DMS 273 treated with DMSO at 0.1 percent for 48 hours (cell line): ENCODE data around the gene PADI3.

ENCODE experiments used
- DNase-seq: peaks from one replicate; lab custom pipeline; 2025; lab: John Stamatoyannopoulos, UW

The PADI3 gene

DNA sequence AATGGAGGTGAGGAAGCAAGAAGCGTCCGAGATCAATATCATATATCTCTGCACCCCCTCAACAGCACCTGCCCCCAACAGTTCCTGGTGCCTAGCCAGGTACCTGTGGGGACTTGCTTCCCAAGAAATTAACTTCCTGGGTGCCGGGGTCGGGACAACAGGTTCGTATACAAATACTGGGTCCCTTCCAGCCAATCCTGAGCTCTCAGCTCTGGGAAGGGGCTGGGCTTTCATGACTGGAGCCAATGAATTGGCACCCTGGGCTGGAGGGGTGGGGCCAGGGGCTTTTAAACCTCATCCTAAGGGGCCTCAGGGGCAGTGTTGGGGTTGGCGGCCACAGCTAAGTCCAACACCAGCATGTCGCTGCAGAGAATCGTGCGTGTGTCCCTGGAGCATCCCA is at the start of gene PADI3:
PADI3 (plus strand) TSS at position 318 of the 400 bp plus-strand sequence; CDS start at position 358, 40 bp downstream.
- DNase-seq: no peak

DNA sequence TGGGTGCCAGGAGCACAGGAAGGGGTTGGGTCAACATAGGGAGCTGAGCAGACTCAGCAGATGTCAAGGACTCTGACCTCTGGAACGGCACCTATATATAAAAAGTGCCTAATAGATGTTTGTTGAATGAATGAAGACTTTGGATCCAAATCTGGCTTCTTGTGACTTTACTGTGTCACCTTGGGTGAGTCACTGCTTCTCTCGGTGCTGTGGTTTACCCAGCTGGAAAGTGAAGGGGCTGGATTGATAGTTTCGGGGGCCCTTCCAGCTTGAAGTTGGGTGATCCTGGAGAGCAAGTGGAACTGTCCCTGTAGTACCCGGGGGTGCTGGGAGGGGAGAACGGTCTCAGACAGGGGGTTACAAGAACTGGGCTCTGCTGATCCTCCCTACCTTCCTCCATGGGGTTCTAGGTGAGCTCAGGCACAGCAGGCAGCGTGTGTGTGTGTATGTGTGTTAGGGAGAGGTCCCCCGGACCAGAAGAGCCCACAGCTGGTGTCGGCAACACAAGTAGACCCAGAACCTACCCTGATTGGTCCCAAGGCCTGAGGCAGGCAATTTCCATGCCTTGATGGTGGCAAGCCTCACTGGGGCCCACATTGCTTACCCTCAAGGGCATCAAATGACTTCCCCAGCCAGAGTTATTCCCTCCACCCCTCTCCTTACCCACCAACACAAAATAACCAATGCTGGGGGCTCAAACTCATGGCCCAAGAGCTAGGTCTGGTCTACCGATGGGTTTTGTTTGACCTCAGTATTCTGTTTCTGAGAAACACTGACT is 49.4 kb upstream of the PADI3 start:
- DNase-seq: no peak

GRCh38 chr1:17200246-17200645 is 48.7 kb upstream of the PADI3 start:
- no peak for DNase-seq

- DNase-seq: no peak
Observed at GRCh38 chr1:17200756-17201155, 48.1 kb upstream of the PADI3 start.

DNA sequence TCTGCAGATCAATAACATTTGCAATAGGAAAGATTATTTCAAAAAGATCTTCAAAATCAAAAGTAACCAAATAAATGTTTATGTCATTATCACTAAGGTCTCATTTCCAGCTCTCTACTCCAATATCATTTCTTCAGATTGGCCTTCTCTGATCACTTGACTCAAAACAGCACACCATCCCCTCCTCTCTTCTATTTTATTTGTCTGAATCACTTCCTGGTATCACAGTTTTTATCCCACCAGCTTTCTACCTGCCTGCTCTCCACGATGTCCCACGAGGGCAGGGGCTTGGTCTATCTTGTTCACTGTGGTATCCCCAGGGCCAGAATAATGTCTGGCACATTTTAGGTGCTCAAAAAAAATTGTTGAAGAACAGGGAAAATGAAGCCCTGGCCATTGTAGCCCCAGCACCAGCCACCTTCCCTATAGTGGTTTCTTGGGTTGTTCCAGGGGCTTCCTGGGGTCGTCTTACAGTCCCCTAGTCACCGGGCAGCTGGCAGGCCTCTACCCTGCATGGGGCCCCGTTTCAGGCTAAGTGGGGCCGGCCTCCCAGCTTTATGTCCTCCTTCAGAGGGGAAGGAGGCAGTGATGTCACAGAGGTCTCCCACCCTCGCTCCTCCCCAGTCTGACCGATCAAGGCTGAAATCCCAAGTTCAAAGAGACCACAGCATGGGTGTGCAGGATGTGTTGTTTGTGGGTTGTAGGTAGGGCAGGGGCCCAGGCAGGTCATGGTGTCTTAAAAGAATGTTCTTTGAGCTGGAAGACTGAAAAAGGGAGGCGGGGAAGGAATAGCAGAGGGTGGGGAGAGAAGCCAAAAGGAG is 47.5 kb upstream of the PADI3 start:
- DNase-seq: no peak

GRCh38 chr1:17204546-17205440 is 44.1 kb upstream of the PADI3 start, which contains the start of gene PADI1:
Gene PADI1 (plus strand): TSS chr1:17205128. CDS start chr1:17205218, 90 bp downstream.
- DNase-seq: no peak

DNA sequence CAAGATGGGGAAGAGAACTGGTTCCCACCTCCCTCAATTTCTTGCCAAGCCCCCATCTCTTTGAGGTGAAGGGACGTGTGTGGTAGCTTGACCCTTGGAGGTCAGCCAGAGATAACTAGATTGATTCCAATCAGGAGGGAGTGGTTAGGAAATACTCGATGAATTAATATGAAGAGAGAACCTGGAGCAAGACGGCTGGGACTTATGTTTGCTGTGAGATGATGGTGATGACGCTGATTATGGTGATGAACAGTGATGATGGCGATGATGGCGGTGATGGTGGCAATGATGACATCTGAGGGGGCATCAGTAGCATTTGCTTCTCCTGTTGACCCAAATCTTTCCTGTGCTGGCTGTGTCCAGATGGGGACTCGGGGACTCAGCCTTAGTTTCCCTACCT is 43.2 kb upstream of the PADI3 start:
- DNase-seq: no peak

GRCh38 chr1:17206196-17206595 is 42.7 kb upstream of the PADI3 start:
- DNase-seq: no peak

- no peak for DNase-seq
Observed at GRCh38 chr1:17207046-17207445, 41.9 kb upstream of the PADI3 start.

DNA sequence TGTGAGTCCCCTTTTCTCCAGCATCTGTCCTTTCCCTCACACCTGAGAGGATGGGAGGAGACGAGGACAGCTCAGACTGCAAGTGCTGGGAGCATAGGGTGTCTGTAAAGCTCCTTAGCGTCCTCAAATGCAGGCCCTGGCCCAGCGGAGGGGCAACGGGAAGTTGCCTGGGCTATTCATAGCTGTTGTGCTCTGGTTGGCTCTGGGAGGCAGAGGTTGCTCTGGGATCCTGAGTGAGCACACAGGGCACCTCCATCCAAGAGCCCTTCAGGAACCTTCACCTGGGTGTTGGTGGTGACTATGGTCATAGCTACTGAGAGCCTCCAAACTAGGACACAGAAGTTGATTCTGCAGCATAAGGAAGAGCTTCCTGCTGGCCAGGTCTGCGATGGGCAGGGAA is 41.4 kb upstream of the PADI3 start:
- DNase-seq: no peak

DNA sequence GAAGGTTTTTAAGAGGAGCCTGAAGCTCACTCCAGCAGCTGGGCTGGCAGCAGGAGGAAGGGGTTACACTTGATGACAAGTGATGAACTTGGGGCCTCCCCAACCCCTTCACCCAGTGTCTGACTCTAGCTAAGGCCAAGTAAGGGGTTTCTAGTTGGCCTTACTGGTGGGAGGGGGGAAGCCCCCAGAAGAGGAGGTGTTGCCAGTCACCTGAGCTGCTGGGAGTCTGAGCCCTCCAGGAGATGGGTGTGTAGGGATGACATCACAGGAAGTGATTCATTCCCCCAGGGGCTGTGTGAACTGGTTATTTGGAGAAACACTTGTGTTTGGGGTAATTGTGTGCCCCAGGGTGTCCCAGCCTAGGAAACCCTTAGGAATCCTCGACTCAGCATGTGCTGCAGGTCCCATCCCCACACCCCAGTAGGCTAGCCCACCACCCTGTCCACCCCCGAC is 40.9 kb upstream of the PADI3 start:
- DNase-seq: no peak

DNA sequence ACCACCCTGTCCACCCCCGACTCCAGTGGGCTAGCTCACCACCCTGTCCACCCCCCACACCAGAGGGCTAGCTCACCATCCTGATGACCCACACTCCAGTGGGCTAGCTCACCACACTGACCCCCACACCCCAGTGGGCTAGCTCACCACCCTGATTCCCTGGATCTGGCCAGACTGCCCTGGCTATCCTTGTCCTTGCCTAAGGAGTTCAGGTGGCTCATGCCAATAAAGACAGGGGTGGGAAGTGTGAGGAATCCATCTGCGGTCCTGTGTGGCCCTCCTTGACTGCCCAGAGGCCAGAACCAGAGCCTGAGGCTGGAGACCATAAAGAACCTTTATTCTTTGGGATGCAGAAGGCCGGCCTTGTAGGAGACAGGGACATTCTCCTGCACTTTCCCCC is 40.4 kb upstream of the PADI3 start:
- DNase-seq: no peak

DNA sequence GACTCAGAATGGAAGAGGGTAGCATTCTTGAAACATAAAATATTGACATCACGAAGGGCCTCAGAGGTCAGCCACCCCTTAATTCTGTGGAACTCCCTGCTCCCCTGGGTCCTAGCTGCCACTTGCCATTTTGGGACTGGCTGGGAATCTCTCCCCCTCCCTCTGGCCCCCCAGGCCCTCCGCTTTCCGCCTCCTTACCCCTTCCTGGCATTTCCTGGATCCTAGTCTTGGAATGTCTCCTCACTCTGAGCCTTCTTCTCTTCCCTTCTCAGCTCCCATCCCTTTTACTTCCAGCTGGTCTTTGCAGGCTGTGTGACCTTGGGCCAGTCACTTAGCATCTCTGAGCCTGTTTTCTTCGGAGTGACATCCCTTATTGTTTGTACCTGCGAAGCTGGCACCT is 39.5 kb upstream of the PADI3 start:
- DNase-seq: no peak

DNA sequence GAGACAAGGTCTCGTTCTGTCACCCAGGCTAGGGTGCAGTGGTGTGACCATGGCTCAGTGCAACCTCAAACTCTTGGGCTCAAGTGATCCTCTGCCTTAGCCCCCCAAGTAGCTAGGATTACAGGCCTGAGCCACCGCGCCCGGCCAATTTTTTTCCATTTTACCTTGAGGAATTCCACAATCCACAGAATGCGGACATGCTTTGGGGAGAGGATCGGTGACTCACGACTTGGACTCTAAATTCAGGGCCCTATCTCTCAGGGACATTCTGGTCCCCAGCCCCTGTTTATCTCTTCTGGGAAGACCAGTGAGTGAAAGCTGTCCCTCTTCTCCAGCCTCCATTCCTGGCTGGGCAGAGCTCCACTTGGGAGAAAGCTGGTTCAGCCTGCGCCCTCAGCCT is 38.7 kb upstream of the PADI3 start:
- no peak for DNase-seq

DNA sequence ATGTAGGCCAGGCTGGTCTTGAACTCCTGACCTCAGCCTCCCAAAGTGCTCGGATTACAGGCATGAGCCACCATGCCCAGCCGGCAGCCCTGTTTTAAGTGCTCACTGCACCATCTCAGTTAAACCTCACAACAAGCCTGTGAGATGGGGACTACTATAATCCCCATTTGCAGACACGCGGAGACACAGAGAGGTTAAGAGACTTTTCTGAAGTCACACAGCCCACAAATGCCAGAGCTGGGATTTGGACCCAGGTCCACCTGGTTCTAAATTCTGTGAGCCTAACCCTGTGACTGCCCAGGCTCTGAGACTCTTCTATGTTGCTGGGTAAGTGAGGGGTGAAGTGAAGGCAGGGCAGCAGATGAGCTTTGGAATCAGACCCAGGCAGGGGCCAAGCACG is 37.5 kb upstream of the PADI3 start:
- DNase-seq: no peak

GRCh38 chr1:17212009-17212408 is 36.9 kb upstream of the PADI3 start:
- DNase-seq: no peak

DNA sequence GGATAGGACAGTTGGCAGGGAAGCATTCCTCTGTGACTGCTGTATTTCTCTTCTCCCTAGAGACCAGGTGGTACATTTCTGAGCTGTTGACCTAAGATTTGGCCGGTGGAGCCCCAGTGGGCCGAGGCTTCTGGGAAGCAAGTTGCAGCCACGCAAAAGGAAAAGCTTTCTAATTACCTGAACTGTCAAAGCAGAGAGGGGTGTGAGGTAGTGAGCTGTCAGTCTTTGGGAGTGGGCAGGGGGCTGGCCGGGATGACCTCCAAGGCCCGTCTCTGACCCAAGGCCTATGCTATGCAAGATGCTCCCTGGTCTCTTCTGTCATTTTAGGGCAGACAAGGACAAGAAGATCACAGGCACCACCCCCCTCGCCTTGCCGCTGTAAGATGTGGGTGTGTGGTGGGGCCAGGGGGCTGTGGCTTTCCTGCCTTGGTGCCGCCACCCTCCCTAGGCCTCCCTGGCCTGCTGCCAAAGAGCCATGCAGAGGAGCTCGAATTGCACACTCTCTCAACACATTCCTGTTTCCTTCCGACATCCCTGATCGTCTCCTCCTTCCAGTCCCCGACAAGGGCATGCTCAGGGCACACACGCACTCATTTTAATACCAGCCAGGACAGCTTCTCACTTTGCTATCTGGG is 36.3 kb upstream of the PADI3 start:
- no peak for DNase-seq

- DNase-seq: no peak
Observed at GRCh38 chr1:17213148-17213781, 35.6 kb upstream of the PADI3 start.

DNA sequence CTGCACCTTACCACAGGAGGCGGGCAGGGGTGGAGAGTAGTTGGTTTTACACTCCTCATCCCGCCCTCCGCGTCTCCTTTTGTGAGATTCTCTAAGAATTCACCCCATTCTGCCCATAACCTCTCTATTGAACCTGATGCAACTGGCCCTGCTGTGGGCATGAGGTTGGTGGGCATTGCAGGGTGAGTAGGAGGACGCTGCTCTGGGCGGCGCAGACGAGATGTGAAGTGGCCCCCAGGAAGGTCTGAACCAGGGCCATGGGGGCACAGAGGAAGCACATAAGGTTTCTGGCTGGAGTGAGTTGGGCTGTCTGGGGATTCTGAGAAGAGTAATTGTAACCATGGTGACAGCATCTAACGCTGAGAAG is 35.1 kb upstream of the PADI3 start:
- DNase-seq: no peak

DNA sequence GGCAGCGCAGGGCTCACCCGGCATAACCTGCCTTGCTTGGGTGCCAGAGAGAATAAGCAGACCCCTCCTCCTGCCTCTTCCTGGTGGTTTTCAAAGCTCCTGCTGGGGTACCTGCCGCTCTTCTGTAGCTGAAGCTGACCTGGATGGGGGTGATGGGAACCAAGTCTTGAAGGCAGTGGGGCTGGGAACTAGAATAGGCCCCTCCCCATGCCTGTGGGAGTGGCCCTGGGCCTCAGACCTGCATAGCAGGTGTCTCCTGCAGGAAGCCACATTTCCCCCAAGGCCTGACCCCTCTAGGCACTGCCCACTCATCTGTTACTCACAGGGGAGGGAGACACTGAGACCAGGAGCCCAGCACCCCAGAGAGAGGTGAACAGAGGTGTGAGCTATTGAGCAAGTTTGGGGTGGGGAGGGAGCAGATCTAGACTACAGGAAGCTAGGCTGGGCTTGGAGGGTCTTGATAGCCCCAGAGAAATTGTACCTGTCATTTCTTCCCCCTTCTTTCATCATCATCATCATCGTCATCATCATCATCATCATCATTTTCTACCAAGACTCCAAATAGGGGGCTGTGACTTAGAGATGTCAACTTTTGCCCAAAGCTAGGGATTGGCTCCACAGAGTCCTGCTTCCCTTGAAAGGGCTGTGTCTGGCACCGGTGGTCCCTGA is 33.9 kb upstream of the PADI3 start:
- DNase-seq: no peak

GRCh38 chr1:17215545-17215890 is 33.4 kb upstream of the PADI3 start:
- no peak for DNase-seq
